ENCODE measurements around the gene ABCF2. TPM values are rescaled to one million over a fixed set of nuclear protein-coding genes. Genes with fewer than 3 reads are reported as not detected.
A peak's percentile ranks its signal among the peaks of the same experiment; 100 is the strongest.

The ABCF2 gene
- total and polyA plus RNA-seq, 2 donors (not counting 1 experiment from before 2014, with no cell fraction given), result 16.1 to 30.2 TPM

- no peak overlapping the region for H3K27ac ChIP-seq (ENCODE audit: low read length in 2 of 2)
- Mint-ChIP-seq H3K9me3 (ENCODE audit: insufficient read depth) (no peaks in the 10 kb centered on the region), H3K4me3 (peak overlapping the region; percentile 86), H3K4me1 (peaks cover 29% of the 10 kb centered on the region), H3K27me3 (peaks cover 60% of the 10 kb centered on the region), H3K27ac (no peak overlapping the region)
- no peak for DNase-seq
- WGBS (ENCODE audit: insufficient coverage), result no CpG with 5 or more reads among the region's 9 CpGs
- H3K4me1 ChIP-seq (ENCODE audit: control insufficient read depth in 2 of 2, insufficient read depth in 2 of 2, low read length in 2 of 2), result peaks cover 20 to 28% of the 10 kb centered on the region in 2 donors
- no peaks in the 10 kb centered on the region for H3K36me3 ChIP-seq (replicated peaks in 1 of 2; ENCODE audit: control extremely low read depth in 1 of 2, control insufficient read depth in 1 of 2, extremely low read depth in 1 of 2, insufficient read depth in 2 of 2, low read length in 1 of 2)
- no peak overlapping the region for H3K9ac ChIP-seq (ENCODE audit: low read length)
- no peak for ATAC-seq (ENCODE audit: low read depth)
- CTCF ChIA-PET, result interaction anchor here (2.0 kb wide), 1 partner anchor 9 kb away, joined by 8 read pairs; no protein-coding TSS in a partner anchor
- no peak overlapping the region for H2AFZ ChIP-seq (ENCODE audit: insufficient read depth, low read depth, low read length, poor library complexity, severe bottlenecking)
- POLR2A ChIA-PET, result interaction anchor here (0.6 to 0.9 kb wide), 2 partner anchors 20 to 123 kb away, joined by 3 read pairs; partner anchors contain the start of gene CHPF2
- intact Hi-C loops (cut with micrococcal nuclease), result no loop called here
- H3K4me3 ChIP-seq (ENCODE audit: control extremely low read depth in 1 of 5, extremely low read depth in 1 of 5, insufficient read depth in 1 of 5, low read depth in 2 of 5, low read length in 4 of 5), result no peak overlapping the region
- no peaks in the 10 kb centered on the region for H3K9me3 ChIP-seq (ENCODE audit: control extremely low read depth in 1 of 3, control insufficient read depth in 2 of 3, insufficient read depth in 1 of 3, low read length in 2 of 3)
- H4K20me1 ChIP-seq (ENCODE audit: control insufficient read depth, insufficient read depth, low read length, poor library complexity, severe bottlenecking), result no peaks in the 10 kb centered on the region
- TF ChIP-seq, protein P1, sequence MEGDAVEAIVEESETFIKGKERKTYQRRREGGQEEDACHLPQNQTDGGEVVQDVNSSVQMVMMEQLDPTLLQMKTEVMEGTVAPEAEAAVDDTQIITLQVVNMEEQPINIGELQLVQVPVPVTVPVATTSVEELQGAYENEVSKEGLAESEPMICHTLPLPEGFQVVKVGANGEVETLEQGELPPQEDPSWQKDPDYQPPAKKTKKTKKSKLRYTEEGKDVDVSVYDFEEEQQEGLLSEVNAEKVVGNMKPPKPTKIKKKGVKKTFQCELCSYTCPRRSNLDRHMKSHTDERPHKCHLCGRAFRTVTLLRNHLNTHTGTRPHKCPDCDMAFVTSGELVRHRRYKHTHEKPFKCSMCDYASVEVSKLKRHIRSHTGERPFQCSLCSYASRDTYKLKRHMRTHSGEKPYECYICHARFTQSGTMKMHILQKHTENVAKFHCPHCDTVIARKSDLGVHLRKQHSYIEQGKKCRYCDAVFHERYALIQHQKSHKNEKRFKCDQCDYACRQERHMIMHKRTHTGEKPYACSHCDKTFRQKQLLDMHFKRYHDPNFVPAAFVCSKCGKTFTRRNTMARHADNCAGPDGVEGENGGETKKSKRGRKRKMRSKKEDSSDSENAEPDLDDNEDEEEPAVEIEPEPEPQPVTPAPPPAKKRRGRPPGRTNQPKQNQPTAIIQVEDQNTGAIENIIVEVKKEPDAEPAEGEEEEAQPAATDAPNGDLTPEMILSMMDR (IDR thresholded peaks at IDR 0.05), result no peak
- TF ChIP-seq EZH2 (IDR thresholded peaks at IDR 0.05; ENCODE audit: borderline replicate concordance, insufficient read depth, low read depth, low read length, poor library complexity, severe bottlenecking), result no peak
- peak overlapping the region; percentile 87 for H3K4me2 ChIP-seq (replicated peaks; ENCODE audit: low read depth, low read length, poor library complexity, severe bottlenecking)
- peaks cover 0 to 47% (median 17%) of the 10 kb centered on the region in 4 experiments for H3K27me3 ChIP-seq (replicated peaks in 1 of 4; ENCODE audit: control extremely low read depth in 1 of 4, control insufficient read depth in 3 of 4, insufficient read depth in 4 of 4, low read length in 3 of 4)
- H3K79me2 ChIP-seq (ENCODE audit: control insufficient read depth, insufficient read depth, low read length), result no peaks in the 10 kb centered on the region
Observed at GRCh38 chr7:151252561-151252835, 25.5 kb upstream of the ABCF2 start.

DNA sequence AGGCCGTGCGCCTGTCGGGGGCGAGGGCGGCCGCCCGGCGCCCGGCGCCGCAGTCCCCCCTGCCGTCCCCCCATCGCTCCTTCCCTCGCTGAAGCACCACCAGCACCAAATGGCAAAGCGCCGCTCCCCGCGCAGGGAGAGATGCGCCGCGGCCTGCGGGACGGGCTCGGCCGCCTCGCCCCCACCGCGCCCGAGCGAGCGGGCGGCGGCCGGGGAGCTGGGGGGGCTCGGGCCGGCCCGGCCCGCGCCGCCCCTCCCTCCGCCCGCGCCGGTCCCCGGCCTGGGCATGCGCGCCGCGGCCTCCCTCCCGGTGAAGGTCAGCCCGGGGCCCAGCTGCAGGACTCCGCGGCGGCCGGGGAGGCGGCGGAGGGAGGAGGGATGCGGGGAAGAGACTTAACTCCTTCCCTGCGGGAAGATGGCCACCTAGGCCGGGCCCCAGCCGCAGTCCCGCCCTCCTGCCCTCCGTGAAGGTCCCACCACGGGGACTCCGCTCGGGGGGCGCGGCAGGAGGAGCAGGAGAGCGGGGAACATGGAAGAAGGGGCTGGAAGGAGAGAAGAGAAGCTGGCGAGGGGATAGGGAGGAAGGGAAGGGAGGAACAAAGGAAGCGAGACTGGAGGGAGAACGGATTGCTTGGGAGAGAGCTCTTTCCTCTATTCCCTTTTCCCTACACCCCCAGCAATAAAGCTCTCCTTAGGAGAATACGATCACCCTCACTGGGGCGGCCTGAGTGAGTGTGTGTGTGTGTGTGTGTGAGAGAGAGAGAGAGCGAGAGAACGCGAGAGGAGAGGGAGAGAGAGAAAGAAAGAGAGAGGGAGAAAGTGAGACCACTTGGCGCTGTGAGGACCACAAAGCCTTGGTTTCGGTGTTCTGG lies 24.9 kb upstream of the ABCF2 start:
- Histone ChIP-seq H3K27ac (ENCODE audit: low read length in 2 of 2) (no peak overlapping the region), H3K9ac (ENCODE audit: low read length) (peak overlapping the region; percentile 48), H3K4me1 (ENCODE audit: control insufficient read depth in 2 of 2, insufficient read depth in 2 of 2, low read length in 2 of 2) (peaks cover 23 to 30% of the 10 kb centered on the region in 2 donors), H3K9me3 (ENCODE audit: control extremely low read depth in 1 of 3, control insufficient read depth in 2 of 3, insufficient read depth in 1 of 3, low read length in 2 of 3) (peaks cover 0 to under 1% (median 0%) of the 10 kb centered on the region in 3 donors), H3K4me3 (ENCODE audit: control extremely low read depth in 1 of 5, extremely low read depth in 1 of 5, insufficient read depth in 1 of 5, low read depth in 2 of 5, low read length in 4 of 5) (peak overlapping the region in 4 of 5 experiments; percentile 19 to 47 (median 41)), H3K36me3 (replicated peaks in 1 of 2; ENCODE audit: control extremely low read depth in 1 of 2, control insufficient read depth in 1 of 2, extremely low read depth in 1 of 2, insufficient read depth in 2 of 2, low read length in 1 of 2) (no peaks in the 10 kb centered on the region), H3K79me2 (ENCODE audit: control insufficient read depth, insufficient read depth, low read length) (no peaks in the 10 kb centered on the region), H4K20me1 (ENCODE audit: control insufficient read depth, insufficient read depth, low read length, poor library complexity, severe bottlenecking) (no peaks in the 10 kb centered on the region), H3K4me2 (replicated peaks; ENCODE audit: low read depth, low read length, poor library complexity, severe bottlenecking) (peak overlapping the region; percentile 87), H2AFZ (ENCODE audit: insufficient read depth, low read depth, low read length, poor library complexity, severe bottlenecking) (peak overlapping the region; percentile 70), H3K27me3 (replicated peaks in 1 of 4; ENCODE audit: control extremely low read depth in 1 of 4, control insufficient read depth in 3 of 4, insufficient read depth in 4 of 4, low read length in 3 of 4) (peaks cover 0 to 52% (median 20%) of the 10 kb centered on the region in 4 experiments)
- Mint-ChIP-seq H3K9me3 (ENCODE audit: insufficient read depth) (no peaks in the 10 kb centered on the region), H3K4me1 (peaks cover 31% of the 10 kb centered on the region), H3K27me3 (peaks cover 57% of the 10 kb centered on the region), H3K4me3 (peak overlapping the region; percentile 86), H3K27ac (no peak overlapping the region)
- ChIA-PET POLR2A (interaction anchor here (0.6 to 0.9 kb wide), 3 partner anchors 19 to 123 kb away, joined by 3 read pairs; partner anchors contain the start of genes ABCF2 and CHPF2), CTCF (interaction anchor here (2.0 kb wide), 1 partner anchor 8 kb away, joined by 8 read pairs; no protein-coding TSS in a partner anchor)
- no peak for TF ChIP-seq EZH2 (IDR thresholded peaks at IDR 0.05; ENCODE audit: borderline replicate concordance, insufficient read depth, low read depth, low read length, poor library complexity, severe bottlenecking)
- TF ChIP-seq, protein P1 (IDR thresholded peaks at IDR 0.05), result no peak
- peak; percentile 26 for ATAC-seq (ENCODE audit: low read depth)
- WGBS (ENCODE audit: insufficient coverage), result under 1% methylated on average over 59 of the region's 79 CpGs
- peak; percentile 65 for DNase-seq
- intact Hi-C loops (cut with micrococcal nuclease), result no loop called here
